ENCODE data around the gene KRT40.

The KRT40 gene

DNA sequence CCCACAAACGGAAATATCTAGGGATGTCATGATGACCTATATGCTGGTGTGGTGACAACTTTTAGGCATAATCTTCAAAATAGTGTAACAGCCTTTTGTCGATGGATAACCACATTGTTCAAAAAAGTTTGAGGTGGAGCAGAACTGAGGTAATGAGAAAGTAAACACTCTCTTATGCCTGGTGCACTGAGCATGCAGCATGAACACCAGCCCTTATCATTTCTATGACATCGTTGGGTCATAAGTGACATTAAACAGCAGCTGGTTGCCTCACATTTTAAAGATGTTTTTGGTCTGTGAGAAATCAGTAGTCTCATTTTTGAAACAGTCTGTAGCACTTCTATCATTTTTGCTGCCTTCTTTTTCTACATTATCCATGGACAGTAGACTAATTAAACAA lies 48.5 kb downstream of the KRT40 start:
- no peak overlapping the region for H3K4me3 ChIP-seq (ENCODE audit: control insufficient read depth, low read depth, low read length)
- DNase-seq (ENCODE audit: low read depth): no peak
- TF ChIP-seq CTCF (IDR thresholded peaks at IDR 0.05; ENCODE audit: control insufficient read depth, insufficient read depth, low read depth, low read length, missing control alignments): no peak

GRCh38 chr17:40932608-40933007 lies 51.5 kb downstream of the KRT40 start:
- no peak for DNase-seq (ENCODE audit: low read depth)
- no peak overlapping the region for H3K4me3 ChIP-seq (ENCODE audit: control insufficient read depth, low read depth, low read length)
- TF ChIP-seq CTCF (IDR thresholded peaks at IDR 0.05; ENCODE audit: control insufficient read depth, insufficient read depth, low read depth, low read length, missing control alignments): no peak

GRCh38 chr17:40931311-40931710 lies 52.8 kb downstream of the KRT40 start:
- DNase-seq (ENCODE audit: low read depth): no peak

More at GRCh38 chr17:40931311-40931710, 52.8 kb downstream of the KRT40 start:
- no peak overlapping the region for H3K4me3 ChIP-seq (ENCODE audit: control insufficient read depth, low read depth, low read length)
- no peak for TF ChIP-seq CTCF (IDR thresholded peaks at IDR 0.05; ENCODE audit: control insufficient read depth, insufficient read depth, low read depth, low read length, missing control alignments)

All from AG09309 (cell line).